Measurements from ENCODE around the gene NRAP. TPM values are rescaled to one million over a fixed set of nuclear protein-coding genes. Genes with fewer than 3 reads are reported as not detected.

Gene NRAP
- total RNA-seq, 4 donors from 2014 or later, result 0.05 to 0.13 (median 0.13) TPM; not detected in 1

- TF ChIP-seq POLR2A (IDR thresholded peaks at IDR 0.05), result no peak
- no peak for TF ChIP-seq CTCF (IDR thresholded peaks at IDR 0.05)
- H3K4me3 ChIP-seq (ENCODE audit: low read depth, poor library complexity, severe bottlenecking), result no peak overlapping the region
- intact Hi-C loops (cut with DNase I; ENCODE audit: low total_unique reads), result no loop called here
- WGBS, 2 donors, result 69 to 70% methylated on average over 8 of the region's 8 CpGs
- no peak for DNase-seq (ENCODE audit: low spot score in 2 of 2)
These were observed 94.3 kb downstream of the NRAP start for GRCh38 chr10:113569576-113569975.

GRCh38 chr10:113566888-113567287, 97.0 kb downstream of the NRAP start:
- intact Hi-C loops (cut with DNase I; ENCODE audit: low total_unique reads), result no loop called here
- TF ChIP-seq POLR2A (IDR thresholded peaks at IDR 0.05) (no peak), CTCF (IDR thresholded peaks at IDR 0.05) (no peak)
- WGBS, 2 donors, result 73 to 87% methylated on average over 6 of the region's 6 CpGs
- no peak overlapping the region for H3K4me3 ChIP-seq (ENCODE audit: low read depth, poor library complexity, severe bottlenecking)
- DNase-seq (ENCODE audit: low spot score in 2 of 2), result no peak

- intact Hi-C loops (cut with DNase I; ENCODE audit: low total_unique reads), result no loop called here
- no peak overlapping the region for H3K4me3 ChIP-seq (ENCODE audit: low read depth, poor library complexity, severe bottlenecking)
- 6 to 13% methylated on average over 1 of the region's 1 CpG for WGBS, 2 donors
- no peak for TF ChIP-seq CTCF (IDR thresholded peaks at IDR 0.05)
- TF ChIP-seq POLR2A (IDR thresholded peaks at IDR 0.05), result no peak
- DNase-seq (ENCODE audit: low spot score in 2 of 2), result no peak
These were observed 98.5 kb downstream of the NRAP start for GRCh38 chr10:113565364-113565763.

- TF ChIP-seq POLR2A (IDR thresholded peaks at IDR 0.05) (no peak), CTCF (IDR thresholded peaks at IDR 0.05) (peak in 2 of 3 donors; percentile 19 to 78)
- WGBS, 2 donors, result 6 to 10% methylated on average over 18 of the region's 18 CpGs
- intact Hi-C loops (cut with DNase I; ENCODE audit: low total_unique reads), result no loop called here
These were observed 100.3 kb downstream of the NRAP start for GRCh38 chr10:113563306-113564088.

GRCh38 chr10:113562704-113563103, 101.1 kb downstream of the NRAP start:
- DNase-seq (ENCODE audit: low spot score in 2 of 2), result no peak
- no peak overlapping the region for H3K4me3 ChIP-seq (ENCODE audit: low read depth, poor library complexity, severe bottlenecking)
- no peak for TF ChIP-seq POLR2A (IDR thresholded peaks at IDR 0.05)
- TF ChIP-seq CTCF (IDR thresholded peaks at IDR 0.05), result no peak
- 89 to 92% methylated on average over 5 of the region's 5 CpGs for WGBS, 2 donors
- intact Hi-C loops (cut with DNase I; ENCODE audit: low total_unique reads), result no loop called here

More at GRCh38 chr10:113563306-113564088, 100.3 kb downstream of the NRAP start:
- DNase-seq (ENCODE audit: low spot score in 2 of 2), result peak; percentile 65 to 95
- H3K4me3 ChIP-seq (ENCODE audit: low read depth, poor library complexity, severe bottlenecking), result no peak overlapping the region
